ENCODE data around the gene HRC. TPM values are rescaled to one million over a fixed set of nuclear protein-coding genes. Genes with fewer than 3 reads are reported as not detected.
"Not testable (repeated sequence)": the region's sequence is repeated elsewhere in the genome, so short reads cannot be mapped to it uniquely, and the experiment has no call there.

HRC gene
- total RNA-seq, 1 donor from 2014 or later: not detected

DNA sequence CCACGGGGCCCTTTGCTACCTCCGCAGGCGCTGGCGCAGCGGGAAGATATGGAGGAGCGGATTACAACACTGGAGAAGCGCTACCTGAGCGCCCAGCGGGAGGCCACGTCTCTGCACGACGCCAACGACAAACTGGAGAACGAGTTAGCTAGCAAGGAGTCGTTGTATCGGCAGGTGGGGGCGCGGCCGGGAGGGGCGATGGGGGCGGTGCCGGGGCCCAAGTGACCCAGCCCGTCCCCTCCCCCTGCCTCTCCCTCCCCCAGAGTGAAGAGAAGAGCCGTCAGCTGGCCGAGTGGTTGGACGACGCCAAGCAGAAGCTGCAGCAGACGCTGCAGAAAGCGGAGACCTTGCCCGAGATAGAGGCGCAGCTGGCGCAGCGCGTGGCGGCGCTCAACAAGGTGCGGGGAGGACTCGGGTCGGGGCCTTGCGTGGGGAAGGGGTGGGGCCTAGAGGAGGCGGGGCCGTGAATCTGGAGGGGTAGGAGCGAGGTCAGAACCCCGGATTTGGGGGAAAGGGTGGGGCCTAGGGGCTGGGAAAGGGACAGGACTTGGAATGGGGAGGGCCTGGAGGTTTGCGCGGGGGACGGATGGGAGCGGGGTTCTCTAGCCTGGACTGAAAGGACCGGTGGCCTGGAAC is 22.1 kb downstream of the HRC start:
- Histone ChIP-seq H3K36me3 (ENCODE audit: control insufficient read depth, insufficient read depth, low read length) (no peaks in the 10 kb centered on the region), H3K27me3 (ENCODE audit: control insufficient read depth, insufficient read depth, low read length) (peaks cover 13% of the 10 kb centered on the region), H3K4me3 (ENCODE audit: low read depth, low read length) (peak overlapping the region; percentile 13)
- no peak for DNase-seq (ENCODE audit: low read depth)
- TF ChIP-seq, protein P1, sequence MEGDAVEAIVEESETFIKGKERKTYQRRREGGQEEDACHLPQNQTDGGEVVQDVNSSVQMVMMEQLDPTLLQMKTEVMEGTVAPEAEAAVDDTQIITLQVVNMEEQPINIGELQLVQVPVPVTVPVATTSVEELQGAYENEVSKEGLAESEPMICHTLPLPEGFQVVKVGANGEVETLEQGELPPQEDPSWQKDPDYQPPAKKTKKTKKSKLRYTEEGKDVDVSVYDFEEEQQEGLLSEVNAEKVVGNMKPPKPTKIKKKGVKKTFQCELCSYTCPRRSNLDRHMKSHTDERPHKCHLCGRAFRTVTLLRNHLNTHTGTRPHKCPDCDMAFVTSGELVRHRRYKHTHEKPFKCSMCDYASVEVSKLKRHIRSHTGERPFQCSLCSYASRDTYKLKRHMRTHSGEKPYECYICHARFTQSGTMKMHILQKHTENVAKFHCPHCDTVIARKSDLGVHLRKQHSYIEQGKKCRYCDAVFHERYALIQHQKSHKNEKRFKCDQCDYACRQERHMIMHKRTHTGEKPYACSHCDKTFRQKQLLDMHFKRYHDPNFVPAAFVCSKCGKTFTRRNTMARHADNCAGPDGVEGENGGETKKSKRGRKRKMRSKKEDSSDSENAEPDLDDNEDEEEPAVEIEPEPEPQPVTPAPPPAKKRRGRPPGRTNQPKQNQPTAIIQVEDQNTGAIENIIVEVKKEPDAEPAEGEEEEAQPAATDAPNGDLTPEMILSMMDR (IDR thresholded peaks at IDR 0.05; ENCODE audit: insufficient read depth, low read length, poor library complexity, severe bottlenecking): no peak

DNA sequence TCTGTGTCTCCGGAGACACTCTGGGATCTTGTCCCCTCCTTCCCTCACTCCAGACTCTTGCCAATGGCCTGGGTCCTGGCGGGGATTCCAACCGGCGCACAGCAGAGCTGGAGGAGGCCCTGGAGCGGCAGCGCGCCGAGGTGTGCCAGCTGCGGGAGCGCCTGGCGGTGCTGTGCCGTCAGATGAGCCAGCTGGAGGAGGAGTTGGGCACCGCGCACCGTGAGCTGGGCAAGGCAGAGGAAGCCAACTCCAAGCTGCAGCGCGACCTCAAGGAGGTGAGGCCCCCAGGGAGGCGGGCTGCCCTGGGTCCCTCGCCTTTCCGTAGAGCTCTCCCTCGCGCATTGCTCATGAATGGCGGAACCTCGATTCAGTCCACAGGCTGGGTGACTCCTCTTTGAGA is 24.9 kb downstream of the HRC start:
- H3K36me3 ChIP-seq (ENCODE audit: control insufficient read depth, insufficient read depth, low read length): no peaks in the 10 kb centered on the region
- TF ChIP-seq, protein P1 (IDR thresholded peaks at IDR 0.05; ENCODE audit: insufficient read depth, low read length, poor library complexity, severe bottlenecking): no peak
- H3K4me3 ChIP-seq (ENCODE audit: low read depth, low read length): no peak overlapping the region
- DNase-seq (ENCODE audit: low read depth): no peak
- H3K27me3 ChIP-seq (ENCODE audit: control insufficient read depth, insufficient read depth, low read length): peaks cover 16% of the 10 kb centered on the region

DNA sequence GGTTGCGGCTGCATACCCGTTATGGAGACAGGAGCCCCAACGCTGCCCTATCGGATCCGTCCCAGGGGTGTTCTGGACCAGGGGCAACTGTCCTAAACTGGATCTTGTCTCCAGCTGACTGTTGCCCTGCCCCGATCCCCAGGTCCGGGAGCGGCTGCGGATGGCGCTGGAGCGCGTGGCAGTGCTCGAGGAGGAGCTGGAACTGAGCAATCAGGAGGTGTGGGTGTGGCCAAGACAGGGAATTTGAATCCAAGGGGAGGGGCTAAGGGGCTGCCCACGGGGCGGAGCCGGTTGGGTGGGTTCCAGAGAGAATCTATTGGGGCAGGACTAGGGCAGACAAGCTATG is 26.0 kb downstream of the HRC start:
- TF ChIP-seq, protein P1 (IDR thresholded peaks at IDR 0.05; ENCODE audit: insufficient read depth, low read length, poor library complexity, severe bottlenecking): no peak
- no peak overlapping the region for H3K4me3 ChIP-seq (ENCODE audit: low read depth, low read length)

DNA sequence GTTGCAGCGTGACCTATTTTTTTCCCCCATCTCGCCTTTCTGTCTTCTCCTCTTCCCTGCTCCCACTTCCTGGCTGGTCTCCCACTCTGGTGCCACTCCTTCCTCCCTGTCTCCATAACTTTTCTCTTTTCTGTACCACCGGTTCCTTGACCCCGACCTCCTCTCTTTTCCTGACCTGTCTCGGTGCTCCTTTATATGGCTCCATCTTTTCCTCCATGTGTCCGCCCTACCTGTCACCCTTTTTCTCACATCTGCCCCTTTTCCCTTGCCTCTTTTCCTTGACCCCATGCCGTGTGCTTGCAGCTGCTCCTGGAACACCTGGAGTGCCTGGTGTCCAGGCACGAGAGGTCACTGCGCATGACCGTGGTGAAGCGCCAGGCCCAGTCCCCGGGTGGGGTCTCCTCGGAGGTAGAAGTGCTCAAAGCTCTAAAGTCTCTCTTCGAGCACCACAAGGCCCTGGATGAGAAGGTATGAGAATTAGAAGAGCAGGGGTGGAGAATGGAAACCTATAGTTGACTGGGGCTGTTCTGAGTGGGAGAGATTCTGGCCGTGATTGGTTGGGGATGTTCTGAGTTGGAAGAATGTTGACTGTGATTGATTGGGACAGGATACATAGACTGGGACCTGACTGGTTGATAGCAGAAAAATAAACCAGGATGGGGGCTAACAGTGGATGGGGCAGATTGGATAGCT is 26.5 kb downstream of the HRC start:
- no peak for DNase-seq (ENCODE audit: low read depth)
- Histone ChIP-seq H3K4me3 (ENCODE audit: low read depth, low read length) (peak overlapping the region; percentile 28), H3K36me3 (ENCODE audit: control insufficient read depth, insufficient read depth, low read length) (no peaks in the 10 kb centered on the region), H3K27me3 (ENCODE audit: control insufficient read depth, insufficient read depth, low read length) (peaks cover 13% of the 10 kb centered on the region)
- TF ChIP-seq, protein P1 (IDR thresholded peaks at IDR 0.05; ENCODE audit: insufficient read depth, low read length, poor library complexity, severe bottlenecking): no peak

More for the DNA sequence above, 26.0 kb downstream of the HRC start:
- no peak for DNase-seq (ENCODE audit: low read depth)
- Histone ChIP-seq H3K36me3 (ENCODE audit: control insufficient read depth, insufficient read depth, low read length) (no peaks in the 10 kb centered on the region), H3K27me3 (ENCODE audit: control insufficient read depth, insufficient read depth, low read length) (peaks cover 16% of the 10 kb centered on the region)

DNA sequence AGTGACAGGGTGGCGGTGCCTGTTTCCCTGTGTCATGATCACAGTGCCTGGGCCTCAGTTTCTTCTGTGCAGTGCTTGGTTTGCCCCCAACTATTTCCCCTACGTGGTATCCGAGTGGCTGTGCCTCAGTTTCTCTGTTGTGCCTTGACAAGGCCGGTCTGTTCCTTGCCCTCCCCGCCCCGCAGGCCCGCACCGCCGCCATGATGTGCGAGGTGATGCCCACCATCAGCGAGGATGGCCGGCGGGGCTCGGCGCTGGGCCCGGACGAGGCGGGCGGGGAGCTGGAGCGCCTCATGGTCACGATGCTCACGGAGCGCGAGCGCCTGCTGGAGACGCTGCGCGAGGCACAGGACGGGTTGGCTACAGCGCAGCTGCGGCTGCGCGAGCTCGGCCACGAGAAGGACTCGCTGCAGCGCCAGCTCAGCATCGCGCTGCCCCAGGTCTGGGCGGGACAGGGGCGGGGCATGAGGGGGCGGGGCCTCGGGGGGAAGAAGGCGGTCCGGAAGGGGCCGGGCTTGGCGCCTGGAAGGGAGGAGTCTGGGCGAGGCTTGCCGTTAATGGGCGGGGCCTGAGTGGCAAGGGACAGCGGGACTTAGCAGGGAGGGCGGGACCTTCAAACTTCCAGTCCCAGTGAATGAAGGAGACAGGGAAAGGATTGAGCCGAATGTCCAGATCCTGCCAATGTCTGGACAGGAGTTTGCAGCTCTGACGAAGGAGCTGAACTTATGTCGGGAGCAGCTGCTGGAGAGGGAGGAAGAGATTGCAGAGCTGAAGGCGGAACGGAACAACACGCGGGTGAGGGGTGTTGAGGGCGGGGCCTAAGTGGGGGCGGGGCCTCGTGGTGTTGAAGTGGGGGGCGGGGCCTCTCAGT is 27.3 kb downstream of the HRC start:
- DNase-seq (ENCODE audit: low read depth): peak; percentile 71
- Histone ChIP-seq H3K4me3 (ENCODE audit: low read depth, low read length) (peak overlapping the region; percentile 28), H3K36me3 (ENCODE audit: control insufficient read depth, insufficient read depth, low read length) (no peaks in the 10 kb centered on the region), H3K27me3 (ENCODE audit: control insufficient read depth, insufficient read depth, low read length) (peaks cover 8% of the 10 kb centered on the region)
- TF ChIP-seq, protein P1 (IDR thresholded peaks at IDR 0.05; ENCODE audit: insufficient read depth, low read length, poor library complexity, severe bottlenecking): no peak

DNA sequence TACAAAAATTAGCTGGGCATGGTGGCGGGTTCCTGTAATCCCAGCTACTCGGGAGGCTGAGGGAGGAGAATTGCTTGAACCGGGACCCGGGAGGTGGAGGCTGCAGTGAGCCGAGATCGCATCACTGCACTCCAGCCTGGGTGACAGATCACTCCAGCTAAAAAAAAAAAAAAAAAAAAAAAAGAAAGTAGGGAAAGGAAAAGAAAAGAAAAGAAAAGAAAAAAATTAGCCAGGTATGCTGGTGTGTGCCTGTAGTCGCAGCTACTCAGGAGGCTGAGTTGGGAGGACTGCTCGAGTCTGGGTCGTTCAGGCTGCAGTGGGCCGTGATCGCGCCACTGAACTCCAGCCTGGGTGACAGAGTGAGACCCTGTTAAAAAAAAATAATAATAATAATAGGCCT is 28.0 kb downstream of the HRC start:
- not testable (repeated sequence) for H3K36me3 ChIP-seq (ENCODE audit: control insufficient read depth, insufficient read depth, low read length); H3K4me3 ChIP-seq (ENCODE audit: low read depth, low read length); DNase-seq (ENCODE audit: low read depth); H3K27me3 ChIP-seq (ENCODE audit: control insufficient read depth, insufficient read depth, low read length)
